Naive thymus-derived CD8-positive, alpha-beta T cell (primary cell): ENCODE measurements around the gene TIE1. TPM values are rescaled to one million over a fixed set of nuclear protein-coding genes. Genes with fewer than 3 reads are reported as not detected.

Source experiments
- ATAC-seq, 2 donors: fragments of 150-1000 bp; cut with Tn5 transposase in 1 of 2; sonication (Bioruptor Pico), chemical (Tn5 transposase) in 1 of 2; 1 replicate in 1 of 2; 2 replicates in 1 of 2; pipeline ENCODE4 v1.10.0; 2021; ENCODE audit warnings: mild to moderate bottlenecking in 2 of 2, moderate library complexity in 2 of 2
- POLR2A ChIA-PET: fragments of 350-600 bp; sonication (Branson Sonifier 250); formaldehyde crosslinking; loops from one replicate; lab custom pipeline; 2021; ENCODE audit warnings: antibody characterized with exemption; lab: Charles Lee
- DNase-seq, 10 donors: peaks; one replicate each; pipeline versions ENCODE4 v3.0.0 to v3.0.0-alpha.2; 2020 to 2022
- H3K27ac Mint-ChIP-seq, 10 donors: one replicate each; pipeline ENCODE4 v1.8.0; 2020 to 2022; ENCODE audit warnings: mild to moderate bottlenecking in 10 of 10, mixed read lengths in 10 of 10, moderate library complexity in 4 of 10, inconsistent platforms in 1 of 10
- H3K27me3 Mint-ChIP-seq, 5 donors: one replicate each; pipeline ENCODE4 v1.8.0; 2021 to 2022; ENCODE audit warnings: mixed read lengths in 5 of 5
- H3K36me3 Mint-ChIP-seq, 3 donors: one replicate each; pipeline ENCODE4 v1.8.0; 2020 to 2022; ENCODE audit warnings: mixed read lengths in 3 of 3, mild to moderate bottlenecking in 2 of 3, inconsistent platforms in 1 of 3
- H3K4me1 Mint-ChIP-seq, 4 donors: one replicate each; pipeline ENCODE4 v1.8.0; 2021 to 2022; ENCODE audit warnings: mixed read lengths in 4 of 4
- H3K4me3 Mint-ChIP-seq, 10 donors: one replicate each; pipeline ENCODE4 v1.8.0; 2020 to 2022; ENCODE audit warnings: mild to moderate bottlenecking in 10 of 10, mixed read lengths in 10 of 10, moderate library complexity in 6 of 10, inconsistent platforms in 1 of 10
- H3K9me3 Mint-ChIP-seq, 9 donors: one replicate each; pipeline ENCODE4 v1.8.0; 2020 to 2022; ENCODE audit warnings: mixed read lengths in 9 of 9, mild to moderate bottlenecking in 3 of 9, inconsistent platforms in 1 of 9, moderate library complexity in 1 of 9
- polyA plus RNA-seq, 3 donors: library from polyadenylated mRNA; unstranded; fragments of 300-500 nt; fragmentation: Illumina TruSeq; gene quantifications; one replicate each; pipeline ENCODE4 v1.2.3, GENCODE V29; 2021
- total RNA-seq, 8 experiments: library from RNA in 2 of 8; stranded (reverse) in 2 of 8; gene quantifications; one replicate each; pipeline ENCODE4 v1.2.3 and lab custom pipeline; 2021 to 2026

TIE1 gene
- total and polyA plus RNA-seq, 5 experiments from 2014 or later = not detected

- ATAC-seq (no peak), DNase-seq (no peak)
- H3K27me3 Mint-ChIP-seq = peaks cover 0 to 1% (median 0%) of the 10 kb centered on the region in 5 donors
- POLR2A ChIA-PET = no interaction called here
- H3K27ac Mint-ChIP-seq = no peak overlapping the region
- no peaks in the 10 kb centered on the region for H3K36me3 Mint-ChIP-seq
- no peak overlapping the region for H3K4me3 Mint-ChIP-seq
- no peaks in the 10 kb centered on the region for H3K9me3 Mint-ChIP-seq
- peaks cover 0 to 2% (median 0%) of the 10 kb centered on the region in 4 donors for H3K4me1 Mint-ChIP-seq
Observed at GRCh38 chr1:43340559-43340958, 39.8 kb downstream of the TIE1 start.

GRCh38 chr1:43344267-43344850 is 43.6 kb downstream of the TIE1 start:
- Mint-ChIP-seq H3K9me3 (no peaks in the 10 kb centered on the region), H3K4me1 (peaks cover under 1 to 7% (median 4%) of the 10 kb centered on the region in 4 donors), H3K27me3 (no peaks in the 10 kb centered on the region), H3K27ac (peak overlapping the region in 2 of 10 donors; percentile 1 to 56), H3K4me3 (no peak overlapping the region), H3K36me3 (no peaks in the 10 kb centered on the region)
- DNase-seq (no peak), ATAC-seq (no peak)
- POLR2A ChIA-PET = no interaction called here

GRCh38 chr1:43345120-43345519 is 44.3 kb downstream of the TIE1 start:
- Mint-ChIP-seq H3K4me3 (no peak overlapping the region), H3K4me1 (peaks cover 6 to 13% (median 10%) of the 10 kb centered on the region in 4 donors), H3K27me3 (no peaks in the 10 kb centered on the region), H3K36me3 (no peaks in the 10 kb centered on the region), H3K27ac (no peak overlapping the region), H3K9me3 (no peaks in the 10 kb centered on the region)
- ATAC-seq (no peak), DNase-seq (no peak)
- POLR2A ChIA-PET = no interaction called here

GRCh38 chr1:43346636-43347035 is 45.9 kb downstream of the TIE1 start:
- no peak for DNase-seq
- no peak overlapping the region for H3K4me3 Mint-ChIP-seq
- H3K9me3 Mint-ChIP-seq = no peaks in the 10 kb centered on the region
- no peaks in the 10 kb centered on the region for H3K27me3 Mint-ChIP-seq
- peaks cover 6 to 13% (median 10%) of the 10 kb centered on the region in 4 donors for H3K4me1 Mint-ChIP-seq
- no peaks in the 10 kb centered on the region for H3K36me3 Mint-ChIP-seq
- POLR2A ChIA-PET = no interaction called here
- ATAC-seq = no peak
- H3K27ac Mint-ChIP-seq = peak overlapping the region in 1 of 10 donors; percentile 17

- peaks cover 6 to 16% (median 11%) of the 10 kb centered on the region in 4 donors for H3K4me1 Mint-ChIP-seq
- POLR2A ChIA-PET = interaction anchor here (0.9 to 1.1 kb wide), 4 partner anchors 10 to 42 kb away, joined by 3 to 4 read pairs (median 3); partner anchors contain the start of genes CDC20, MED8 and SZT2
- H3K36me3 Mint-ChIP-seq = no peaks in the 10 kb centered on the region
- no peaks in the 10 kb centered on the region for H3K9me3 Mint-ChIP-seq
- ATAC-seq (no peak), DNase-seq (no peak)
- H3K4me3 Mint-ChIP-seq = peak overlapping the region in 9 of 10 donors; percentile 11 to 84 (median 68)
- H3K27me3 Mint-ChIP-seq = no peaks in the 10 kb centered on the region
- peak overlapping the region in 8 of 10 donors; percentile 14 to 87 (median 73) for H3K27ac Mint-ChIP-seq
Observed at GRCh38 chr1:43348343-43348808, 47.6 kb downstream of the TIE1 start.

GRCh38 chr1:43348809-43349593 is 48.2 kb downstream of the TIE1 start:
- Mint-ChIP-seq H3K4me3 (peak overlapping the region; percentile 44 to 87 (median 82)), H3K27ac (peak overlapping the region in 9 of 10 donors; percentile 75 to 98 (median 94)), H3K27me3 (no peaks in the 10 kb centered on the region), H3K4me1 (peaks cover 6 to 14% (median 12%) of the 10 kb centered on the region in 4 donors), H3K36me3 (no peaks in the 10 kb centered on the region), H3K9me3 (no peaks in the 10 kb centered on the region)
- DNase-seq (peak; percentile 19 to 85 (median 71)), ATAC-seq (peak; percentile 84 to 92)
- POLR2A ChIA-PET = interaction anchor here (0.9 to 1.1 kb wide), 4 partner anchors 10 to 41 kb away, joined by 3 to 4 read pairs (median 3); partner anchors contain the start of genes CDC20, MED8 and SZT2

GRCh38 chr1:43349594-43350306 is 49.0 kb downstream of the TIE1 start:
- Mint-ChIP-seq H3K4me3 (peak overlapping the region; percentile 44 to 87 (median 82)), H3K27ac (peak overlapping the region; percentile 66 to 98 (median 94)), H3K36me3 (no peaks in the 10 kb centered on the region), H3K27me3 (no peaks in the 10 kb centered on the region), H3K4me1 (peaks cover 6 to 15% (median 12%) of the 10 kb centered on the region in 4 donors), H3K9me3 (no peaks in the 10 kb centered on the region)
- ATAC-seq (peak in 1 of 2 donors; percentile 3), DNase-seq (no peak)
- POLR2A ChIA-PET = no interaction called here

GRCh38 chr1:43350976-43351375 is 50.2 kb downstream of the TIE1 start:
- POLR2A ChIA-PET = no interaction called here
- DNase-seq (no peak), ATAC-seq (no peak)
- Mint-ChIP-seq H3K27ac (peak overlapping the region in 6 of 10 donors; percentile 4 to 98 (median 62)), H3K27me3 (no peaks in the 10 kb centered on the region), H3K9me3 (no peaks in the 10 kb centered on the region), H3K4me3 (no peak overlapping the region), H3K36me3 (no peaks in the 10 kb centered on the region), H3K4me1 (peaks cover 6 to 15% (median 11%) of the 10 kb centered on the region in 4 donors)

- Mint-ChIP-seq H3K27me3 (no peaks in the 10 kb centered on the region), H3K27ac (peak overlapping the region in 6 of 10 donors; percentile 21 to 98 (median 77)), H3K36me3 (no peaks in the 10 kb centered on the region), H3K9me3 (no peaks in the 10 kb centered on the region), H3K4me3 (no peak overlapping the region), H3K4me1 (peaks cover 6 to 15% (median 11%) of the 10 kb centered on the region in 4 donors)
- POLR2A ChIA-PET = interaction anchor here (1.8 kb wide), 1 partner anchor 15 kb away, joined by 4 read pairs; no protein-coding TSS in a partner anchor
- ATAC-seq (no peak), DNase-seq (no peak)
Observed at GRCh38 chr1:43351421-43352350, 50.9 kb downstream of the TIE1 start.

- no peak for ATAC-seq
- no peaks in the 10 kb centered on the region for H3K9me3 Mint-ChIP-seq
- DNase-seq = no peak
- H3K4me1 Mint-ChIP-seq = peaks cover 10 to 15% (median 11%) of the 10 kb centered on the region in 4 donors
- no peak overlapping the region for H3K4me3 Mint-ChIP-seq
- POLR2A ChIA-PET = interaction anchor here (1.8 kb wide), 1 partner anchor 15 kb away, joined by 4 read pairs; no protein-coding TSS in a partner anchor
- H3K36me3 Mint-ChIP-seq = no peaks in the 10 kb centered on the region
- no peaks in the 10 kb centered on the region for H3K27me3 Mint-ChIP-seq
- peak overlapping the region in 6 of 10 donors; percentile 9 to 82 (median 72) for H3K27ac Mint-ChIP-seq
Observed at GRCh38 chr1:43352351-43352705, 51.5 kb downstream of the TIE1 start.

- H3K27ac Mint-ChIP-seq = peak overlapping the region in 5 of 10 donors; percentile 32 to 91 (median 68)
Observed at GRCh38 chr1:43352881-43353280, 52.1 kb downstream of the TIE1 start.

More at GRCh38 chr1:43352881-43353280, 52.1 kb downstream of the TIE1 start:
- Mint-ChIP-seq H3K36me3 (no peaks in the 10 kb centered on the region), H3K4me1 (peaks cover 12 to 18% (median 12%) of the 10 kb centered on the region in 4 donors), H3K27me3 (no peaks in the 10 kb centered on the region), H3K9me3 (no peaks in the 10 kb centered on the region), H3K4me3 (no peak overlapping the region)
- no peak for DNase-seq
- no peak for ATAC-seq
- POLR2A ChIA-PET = interaction anchor here (1.8 kb wide), 1 partner anchor 14 kb away, joined by 4 read pairs; no protein-coding TSS in a partner anchor
